ENCODE measurements around the gene NDFIP2. TPM values are rescaled to one million over a fixed set of nuclear protein-coding genes. Genes with fewer than 3 reads are reported as not detected.
"Not testable (repeated sequence)": the region's sequence is repeated elsewhere in the genome, so short reads cannot be mapped to it uniquely, and the experiment has no call there.

The NDFIP2 gene
- total RNA-seq, 1 experiment from 2014 or later, result 17.5 TPM

DNA sequence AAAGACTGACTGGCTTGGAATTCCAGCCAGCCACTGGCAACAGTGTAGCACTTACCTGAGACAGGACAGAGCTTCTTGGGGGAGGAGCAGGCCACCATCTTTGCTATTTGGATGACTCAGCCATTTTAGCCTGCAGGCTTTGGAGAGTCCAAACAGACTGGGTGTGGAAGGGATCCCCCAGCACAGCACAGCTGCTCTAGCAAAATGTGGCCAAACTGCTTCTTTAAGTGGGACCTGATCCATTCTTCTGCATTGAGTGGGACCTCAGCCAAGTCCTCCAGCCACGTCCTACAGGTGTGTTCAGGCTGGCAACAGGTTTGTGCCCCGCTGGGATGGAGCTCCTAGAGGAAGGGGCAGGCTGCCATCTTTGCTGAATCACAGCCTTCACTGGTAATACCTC lies 80.0 kb downstream of the NDFIP2 start:
- no peak for DNase-seq (ENCODE audit: low spot score)
- in situ Hi-C loops (cut with HindIII; ENCODE audit: low sequenced_read_pairs), result no loop called here

DNA sequence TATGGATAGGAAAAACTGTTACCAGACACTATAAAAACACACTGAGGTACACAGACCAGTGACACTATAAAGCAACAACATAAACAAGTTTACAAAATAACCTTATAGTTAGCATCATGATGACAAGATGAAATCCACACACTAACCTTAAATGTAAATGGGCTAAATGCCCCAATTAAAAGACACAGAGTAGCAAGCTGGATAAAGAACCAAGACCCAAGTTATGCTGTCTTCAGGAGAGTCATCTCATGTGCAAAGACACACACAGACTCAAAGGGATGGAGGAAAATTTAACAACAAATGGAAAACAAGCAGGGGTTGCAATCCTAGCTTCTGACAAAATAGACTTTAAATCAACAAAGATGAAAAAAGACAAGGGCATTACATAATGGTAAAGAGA lies 81.6 kb downstream of the NDFIP2 start:
- in situ Hi-C loops (cut with HindIII; ENCODE audit: low sequenced_read_pairs), result no loop called here
- no peak for DNase-seq (ENCODE audit: low spot score)

GRCh38 chr13:79566118-79566517 lies 85.2 kb downstream of the NDFIP2 start:
- no peak for DNase-seq (ENCODE audit: low spot score)
- in situ Hi-C loops (cut with HindIII; ENCODE audit: low sequenced_read_pairs), result no loop called here

DNA sequence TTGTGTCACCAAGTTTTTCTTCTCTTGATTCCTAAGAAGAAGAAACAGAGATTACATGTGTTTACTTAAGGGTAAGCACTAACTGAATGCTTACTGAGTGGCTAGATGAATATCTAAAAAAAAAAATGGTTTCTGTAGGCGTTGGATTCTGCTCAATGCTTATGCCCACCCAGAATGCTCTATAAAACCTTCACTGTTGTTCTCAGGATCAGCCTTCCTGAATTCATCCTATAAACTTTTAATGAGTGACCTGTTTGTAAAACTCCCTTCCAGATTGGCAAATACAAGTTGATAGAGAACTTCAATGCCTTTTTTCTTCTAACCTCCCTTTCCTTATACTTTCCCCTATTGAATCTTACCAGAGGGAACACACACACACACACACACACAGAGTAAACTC lies 90.2 kb downstream of the NDFIP2 start:
- in situ Hi-C loops (cut with HindIII; ENCODE audit: low sequenced_read_pairs), result no loop called here

DNA sequence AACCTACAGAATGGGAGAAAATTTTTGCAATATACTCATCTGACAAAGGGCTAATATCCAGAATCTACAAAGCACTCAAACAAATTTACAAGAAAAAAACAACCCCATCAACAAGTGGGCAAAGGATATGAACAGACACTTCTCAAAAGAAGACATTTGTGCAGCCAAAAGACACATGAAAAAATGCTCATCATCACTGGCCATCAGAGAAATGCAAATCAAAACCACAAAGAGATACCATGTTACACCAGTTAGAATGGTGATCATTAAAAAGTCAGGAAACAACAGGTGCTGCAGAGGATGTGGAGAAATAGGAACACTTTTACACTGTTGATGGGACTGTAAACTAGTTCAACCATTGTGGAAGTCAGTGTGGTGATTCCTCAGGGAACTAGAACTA lies 92.9 kb downstream of the NDFIP2 start:
- in situ Hi-C loops (cut with HindIII; ENCODE audit: low sequenced_read_pairs); DNase-seq (ENCODE audit: low spot score): not testable (repeated sequence)

More for the DNA sequence above, 90.2 kb downstream of the NDFIP2 start:
- no peak for DNase-seq (ENCODE audit: low spot score)

DNA sequence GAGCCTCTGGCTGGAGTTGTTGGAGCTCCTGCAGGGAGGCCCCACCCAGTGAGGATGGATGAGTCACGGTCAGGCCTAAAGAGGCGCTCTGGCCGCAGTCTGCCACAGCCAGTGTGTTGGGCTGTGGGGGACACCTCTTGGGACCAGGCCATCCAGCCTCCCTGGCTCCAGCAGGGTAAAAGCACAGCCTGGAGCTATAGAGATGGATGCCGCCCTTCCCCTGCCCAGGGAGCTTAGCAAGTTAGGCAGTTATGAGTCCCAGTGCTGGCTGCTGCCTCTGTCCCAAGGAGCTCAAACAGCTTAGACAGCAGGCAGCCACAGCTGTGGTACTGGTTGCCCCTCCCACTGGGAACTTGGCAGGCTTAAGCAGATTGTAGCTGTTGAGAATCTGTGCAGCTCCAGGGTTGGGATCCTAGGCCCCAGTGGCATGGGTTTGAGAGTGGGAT lies 100.9 kb downstream of the NDFIP2 start:
- in situ Hi-C loops (cut with HindIII; ENCODE audit: low sequenced_read_pairs), result no loop called here
- DNase-seq (ENCODE audit: low spot score), result no peak

GRCh38 chr13:79582896-79583295 lies 101.9 kb downstream of the NDFIP2 start:
- no peak for DNase-seq (ENCODE audit: low spot score)
- in situ Hi-C loops (cut with HindIII; ENCODE audit: low sequenced_read_pairs), result no loop called here

DNA sequence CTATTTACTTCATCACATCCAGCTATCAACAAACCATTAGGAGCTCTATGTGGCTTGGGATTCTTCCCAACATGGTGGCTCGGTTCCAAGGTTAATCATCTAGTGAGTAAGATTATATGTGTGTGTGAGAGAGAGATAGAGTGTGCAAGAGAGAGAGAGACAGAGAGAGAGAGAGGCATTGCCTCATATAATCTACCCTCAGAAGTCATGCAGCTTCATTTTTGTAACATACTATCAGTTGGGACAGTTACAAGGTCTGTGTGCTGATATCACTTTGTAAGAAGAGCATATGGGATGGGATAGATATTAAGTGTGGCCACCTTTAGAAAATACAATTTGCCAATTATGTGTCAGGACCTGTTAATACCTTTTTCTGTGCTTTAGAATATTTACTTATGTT lies 104.1 kb downstream of the NDFIP2 start:
- in situ Hi-C loops (cut with HindIII; ENCODE audit: low sequenced_read_pairs), result no loop called here
- DNase-seq (ENCODE audit: low spot score), result no peak

DNA sequence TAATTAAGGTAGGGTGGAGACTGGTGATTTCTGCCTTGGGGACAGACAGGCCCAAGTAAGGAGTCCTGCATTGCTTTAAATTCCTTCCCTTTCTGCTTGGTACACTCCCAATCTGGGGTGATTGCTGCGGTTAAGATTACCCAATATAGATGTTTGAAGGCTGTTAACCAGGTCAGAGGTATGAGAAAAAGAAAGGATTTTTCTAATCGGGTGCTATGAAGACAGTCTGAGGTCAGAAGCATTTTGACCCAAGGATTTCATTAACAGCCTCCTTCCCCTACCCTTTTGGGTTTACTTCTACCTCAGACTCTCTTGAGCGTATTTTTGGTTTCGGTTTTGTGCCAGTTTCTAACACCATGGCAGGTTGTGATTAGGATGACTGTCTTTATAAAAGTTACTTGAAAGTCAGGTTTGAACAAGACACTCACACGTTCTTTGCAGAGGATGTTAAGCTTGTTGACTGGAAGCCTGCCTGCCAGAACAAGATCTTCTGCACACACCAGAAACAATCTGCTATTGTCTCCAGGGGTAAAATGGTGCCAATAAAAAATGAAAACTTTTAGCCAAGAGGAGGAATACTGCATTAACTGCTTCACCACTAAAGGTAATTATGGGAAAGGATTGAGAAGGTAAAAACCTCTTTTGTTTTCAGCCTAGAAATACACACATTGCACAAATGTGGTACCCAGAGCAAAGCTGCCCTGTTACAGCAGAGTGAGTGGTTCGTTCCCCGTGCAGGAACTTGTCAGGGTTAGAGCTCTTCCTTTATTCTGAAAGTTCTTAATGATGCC lies 108.8 kb downstream of the NDFIP2 start:
- in situ Hi-C loops (cut with HindIII; ENCODE audit: low sequenced_read_pairs), result no loop called here
- no peak for DNase-seq (ENCODE audit: low spot score)

GRCh38 chr13:79590394-79590676 lies 109.4 kb downstream of the NDFIP2 start:
- in situ Hi-C loops (cut with HindIII; ENCODE audit: low sequenced_read_pairs), result no loop called here
- no peak for DNase-seq (ENCODE audit: low spot score)

DNA sequence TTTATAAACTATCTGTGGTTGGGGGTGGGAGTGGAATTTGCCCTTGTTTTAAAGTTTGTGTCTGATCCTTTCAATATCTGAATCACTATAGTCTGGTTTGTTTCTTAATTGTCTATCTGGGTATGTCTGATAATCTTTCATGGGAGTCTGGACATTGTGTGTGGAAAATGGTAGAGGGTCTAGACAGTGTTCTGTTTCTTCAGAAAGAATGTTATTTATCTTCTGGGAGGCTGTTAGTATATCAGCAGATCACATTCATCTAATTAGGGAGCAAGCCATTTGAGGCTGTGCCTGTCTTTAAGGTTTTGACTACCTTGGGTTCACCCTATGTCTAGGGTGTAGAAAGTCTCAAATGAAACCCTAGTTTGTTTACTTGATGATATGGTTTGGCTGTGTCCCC lies 110.5 kb downstream of the NDFIP2 start:
- in situ Hi-C loops (cut with HindIII; ENCODE audit: low sequenced_read_pairs), result no loop called here
- DNase-seq (ENCODE audit: low spot score), result no peak

GRCh38 chr13:79593121-79593520 lies 112.2 kb downstream of the NDFIP2 start:
- DNase-seq (ENCODE audit: low spot score), result no peak
- in situ Hi-C loops (cut with HindIII; ENCODE audit: low sequenced_read_pairs), result no loop called here

DNA sequence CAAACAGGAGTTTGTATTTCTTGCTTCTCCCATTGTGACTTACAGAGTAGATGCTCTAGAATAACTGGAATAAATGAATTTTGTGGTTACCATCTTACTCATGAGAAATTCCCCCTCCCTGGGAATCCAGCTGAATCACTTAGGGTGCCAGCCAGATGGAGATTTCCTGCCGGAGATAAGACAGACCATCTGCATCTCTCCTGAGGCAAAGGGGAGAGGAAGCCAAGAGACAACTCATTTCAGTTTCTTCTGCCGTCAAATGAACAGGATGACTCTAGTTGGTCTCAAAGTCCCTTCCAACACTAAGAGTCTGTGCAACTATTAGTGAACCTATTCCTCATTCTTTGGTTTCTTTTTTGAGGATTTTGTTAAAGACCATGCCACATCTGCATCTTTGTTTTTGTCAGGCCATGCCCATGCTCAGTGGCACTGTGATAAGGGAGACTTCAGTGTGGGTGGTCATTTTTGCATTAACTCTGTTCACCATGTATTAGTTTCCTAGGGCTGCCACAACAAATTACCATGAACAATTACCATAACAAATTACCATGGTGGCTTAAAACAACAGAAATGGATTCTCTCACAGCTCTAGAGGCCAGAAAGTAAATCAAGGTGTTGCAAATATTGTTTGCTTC lies 112.8 kb downstream of the NDFIP2 start:
- in situ Hi-C loops (cut with HindIII; ENCODE audit: low sequenced_read_pairs), result no loop called here

DNA sequence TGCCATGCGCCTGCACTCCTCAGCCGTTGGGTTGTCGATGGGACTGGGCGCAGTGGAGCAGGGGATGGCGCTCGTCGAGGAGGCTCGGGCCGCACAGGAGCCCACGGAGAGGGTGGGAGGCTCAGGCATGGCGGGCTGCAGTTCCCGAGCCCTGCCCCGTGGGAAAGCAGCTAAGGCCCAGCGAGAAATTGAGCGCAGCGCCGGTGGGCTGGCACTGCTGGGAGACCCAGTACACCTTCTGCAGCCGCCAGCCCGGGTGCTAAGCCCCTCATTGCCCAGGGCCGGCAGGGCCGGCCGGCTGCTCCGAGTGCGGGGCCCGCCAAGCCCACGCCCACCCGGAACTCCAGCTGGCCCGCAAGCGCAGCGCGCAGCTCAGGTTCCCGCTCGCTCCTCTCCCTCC lies 119.2 kb downstream of the NDFIP2 start:
- DNase-seq (ENCODE audit: low spot score); in situ Hi-C loops (cut with HindIII; ENCODE audit: low sequenced_read_pairs): not testable (repeated sequence)

More for the DNA sequence above, 112.8 kb downstream of the NDFIP2 start:
- DNase-seq (ENCODE audit: low spot score), result no peak

DNA sequence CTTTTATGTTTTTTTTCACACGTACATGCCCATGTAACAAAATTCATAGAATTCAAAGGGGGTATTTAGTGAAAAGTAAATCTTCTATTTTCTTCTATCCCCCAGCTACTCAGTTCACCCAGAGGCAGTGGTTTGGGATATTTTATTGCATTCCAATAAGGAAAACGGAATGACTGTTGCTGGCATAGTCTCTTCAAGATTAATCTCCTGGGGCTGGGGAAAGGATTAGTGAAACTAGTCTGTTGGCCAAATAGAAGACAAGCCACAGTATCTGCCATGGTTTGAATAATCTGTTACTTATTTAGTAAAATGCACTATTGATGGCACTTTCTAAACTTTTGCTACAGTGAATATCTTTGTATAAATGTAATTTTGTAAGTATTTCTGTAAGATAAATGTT lies 122.0 kb downstream of the NDFIP2 start:
- DNase-seq (ENCODE audit: low spot score), result no peak
- in situ Hi-C loops (cut with HindIII; ENCODE audit: low sequenced_read_pairs), result no loop called here

GRCh38 chr13:79604752-79605151 lies 123.8 kb downstream of the NDFIP2 start:
- in situ Hi-C loops (cut with HindIII; ENCODE audit: low sequenced_read_pairs), result no loop called here

More at GRCh38 chr13:79604752-79605151, 123.8 kb downstream of the NDFIP2 start:
- no peak for DNase-seq (ENCODE audit: low spot score)

Other genes starting within 250 kb of the NDFIP2 start
- gene RBM26, start 74.9 kb upstream of the NDFIP2 start, total RNA-seq (2014; rRNA removed; shearing (Covaris generic)), result 20.7 and 30.9 TPM in 2 replicates

Measured in G401 (cell line).